Measurements from ENCODE around the gene KRTAP17-1.

- TF ChIP-seq CTCF (IDR thresholded peaks at IDR 0.05) (no peak), POLR2AphosphoS5 (IDR thresholded peaks at IDR 0.05) (no peak), POLR2A (IDR thresholded peaks at IDR 0.05) (no peak)
These were observed 4.4 kb downstream of the KRTAP17-1 start for GRCh38 chr17:41311111-41311510.

All from prostate gland (tissue), 2 donors.